ENCODE measurements around the gene PDZD2.

GRCh38 chr5:31770998-31771397 lies 132.1 kb downstream of the PDZD2 start:
- TF ChIP-seq YY1 (IDR thresholded peaks at IDR 0.05; ENCODE audit: extremely low read depth, insufficient replicate concordance, low read depth, low read length), result no peak
- TF ChIP-seq ELF1 (IDR thresholded peaks at IDR 0.05; ENCODE audit: borderline replicate concordance, low read depth), result no peak
- TF ChIP-seq CTCF (IDR thresholded peaks at IDR 0.05 in 2 of 3, conservative IDR thresholded peaks at IDR 0.05 in 1 of 3; ENCODE audit: borderline replicate concordance in 1 of 3, insufficient read depth in 1 of 3, low read depth in 2 of 3, low read length in 2 of 3), result no peak
- no peak for TF ChIP-seq SRF (IDR thresholded peaks at IDR 0.05; ENCODE audit: low read depth)
- TF ChIP-seq JUND (IDR thresholded peaks at IDR 0.05), result no peak
- no peak for TF ChIP-seq RAD21 (IDR thresholded peaks at IDR 0.05; ENCODE audit: low read depth)
- TF ChIP-seq EZH2 (IDR thresholded peaks at IDR 0.05), result no peak
